Amniotic epithelial cell (primary cell): ENCODE measurements around the gene ELOVL3.
A peak's percentile ranks its signal among the peaks of the same experiment; 100 is the strongest.

Experiments used
- DNase-seq: peaks from one replicate; pipeline ENCODE4 v3.0.0-alpha.2; 2010; ENCODE audit warnings: low read depth

The ELOVL3 gene

DNA sequence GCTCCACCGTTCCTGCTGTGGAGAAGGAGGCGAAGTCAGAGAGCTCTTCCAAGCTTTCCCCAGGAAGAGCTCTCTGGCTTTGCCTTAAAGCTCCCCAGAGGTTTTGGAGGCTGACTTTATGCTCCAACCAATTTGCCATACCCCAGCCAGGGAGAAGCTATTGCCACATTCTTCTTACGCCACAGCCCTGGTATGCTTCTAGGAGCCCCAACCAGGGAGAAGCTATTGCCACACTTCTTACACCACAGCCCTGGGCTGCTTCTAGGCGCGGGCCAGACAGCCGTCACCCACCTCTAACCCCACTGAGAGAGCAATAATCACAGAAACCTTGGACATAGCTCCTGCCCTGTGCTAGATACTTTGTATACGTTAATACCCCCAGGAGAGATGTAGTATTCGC lies 951 bp downstream of the ELOVL3 start:
- DNase-seq, result peak; percentile 95

DNA sequence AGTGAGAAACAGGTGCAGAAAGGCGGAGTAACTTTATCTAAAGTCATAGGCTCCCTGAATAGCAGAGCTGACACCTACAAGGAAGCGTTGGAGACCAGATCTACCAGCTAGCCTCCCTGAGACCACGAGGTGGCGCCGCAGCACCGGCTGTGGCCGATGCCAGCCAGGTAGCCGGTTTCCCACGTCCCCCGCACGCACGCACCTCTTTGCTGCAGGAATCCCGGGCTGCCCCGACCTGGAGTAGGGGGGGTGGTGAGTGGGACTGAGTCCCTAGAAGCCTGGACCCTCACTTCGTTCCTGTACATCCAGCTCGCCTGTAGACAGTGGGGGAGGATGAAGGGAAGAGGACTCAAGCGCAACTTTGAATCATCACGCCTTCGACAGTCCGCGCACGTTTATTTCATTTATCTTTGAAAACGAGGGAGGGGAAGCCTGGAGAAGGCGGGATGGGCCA lies 3.7 kb downstream of the ELOVL3 start:
- DNase-seq, result peak; percentile 57

DNA sequence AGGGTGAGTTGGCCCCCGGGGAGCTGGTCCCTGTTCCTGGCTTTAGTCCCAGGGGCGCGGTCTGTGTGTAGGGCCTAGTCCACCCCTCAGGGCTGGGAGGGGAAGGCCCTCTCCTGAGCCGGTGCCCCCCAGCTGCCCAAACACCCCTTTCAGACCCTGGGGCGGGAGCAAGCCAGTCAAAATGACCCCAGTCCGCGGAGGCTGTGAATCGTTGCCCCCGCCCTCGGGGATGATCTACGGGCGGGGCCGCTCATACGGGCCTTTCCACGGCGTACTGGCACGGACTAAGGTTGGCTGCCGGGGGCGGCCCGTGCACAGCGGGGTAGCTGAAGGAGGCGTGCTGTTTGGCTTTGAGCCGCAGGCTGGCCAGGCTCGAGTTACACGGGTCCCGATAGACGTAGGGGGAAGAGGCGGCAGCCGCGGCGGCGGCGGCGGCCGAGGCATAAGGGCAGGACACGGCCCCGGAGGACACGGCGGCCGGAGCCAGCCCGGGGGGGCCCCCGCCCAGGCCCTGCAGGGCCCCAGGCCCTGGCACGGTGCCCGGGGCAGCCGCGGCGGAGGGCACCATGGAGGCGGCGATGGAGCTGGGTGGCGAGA lies 4.3 kb downstream of the ELOVL3 start:
- DNase-seq, result peak; percentile 47

DNA sequence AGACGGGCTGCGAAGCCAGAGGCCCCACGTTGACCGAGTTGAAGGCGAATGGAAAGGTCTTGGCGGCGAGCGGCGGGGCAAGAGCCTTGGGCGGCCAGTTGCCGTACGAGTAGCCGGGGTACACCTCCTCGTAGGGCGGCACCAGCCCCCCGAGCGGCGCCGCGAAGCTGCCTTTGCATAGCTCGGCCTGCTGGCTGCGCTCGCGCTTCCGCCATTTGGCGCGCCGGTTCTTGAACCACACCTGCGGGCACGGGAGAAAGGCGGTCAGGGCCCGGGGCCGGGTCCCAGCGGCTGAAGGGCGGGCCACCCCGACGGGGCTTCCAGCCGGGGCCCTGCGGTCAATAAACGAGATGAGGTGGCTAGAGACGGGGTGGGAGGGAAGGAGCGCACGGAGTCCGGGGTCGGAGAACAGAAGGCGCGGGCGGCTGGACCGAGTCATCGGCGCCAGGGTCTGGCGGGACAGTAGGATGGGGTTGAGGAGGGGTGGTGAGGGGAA lies 4.8 kb downstream of the ELOVL3 start:
- DNase-seq, result no peak

DNA sequence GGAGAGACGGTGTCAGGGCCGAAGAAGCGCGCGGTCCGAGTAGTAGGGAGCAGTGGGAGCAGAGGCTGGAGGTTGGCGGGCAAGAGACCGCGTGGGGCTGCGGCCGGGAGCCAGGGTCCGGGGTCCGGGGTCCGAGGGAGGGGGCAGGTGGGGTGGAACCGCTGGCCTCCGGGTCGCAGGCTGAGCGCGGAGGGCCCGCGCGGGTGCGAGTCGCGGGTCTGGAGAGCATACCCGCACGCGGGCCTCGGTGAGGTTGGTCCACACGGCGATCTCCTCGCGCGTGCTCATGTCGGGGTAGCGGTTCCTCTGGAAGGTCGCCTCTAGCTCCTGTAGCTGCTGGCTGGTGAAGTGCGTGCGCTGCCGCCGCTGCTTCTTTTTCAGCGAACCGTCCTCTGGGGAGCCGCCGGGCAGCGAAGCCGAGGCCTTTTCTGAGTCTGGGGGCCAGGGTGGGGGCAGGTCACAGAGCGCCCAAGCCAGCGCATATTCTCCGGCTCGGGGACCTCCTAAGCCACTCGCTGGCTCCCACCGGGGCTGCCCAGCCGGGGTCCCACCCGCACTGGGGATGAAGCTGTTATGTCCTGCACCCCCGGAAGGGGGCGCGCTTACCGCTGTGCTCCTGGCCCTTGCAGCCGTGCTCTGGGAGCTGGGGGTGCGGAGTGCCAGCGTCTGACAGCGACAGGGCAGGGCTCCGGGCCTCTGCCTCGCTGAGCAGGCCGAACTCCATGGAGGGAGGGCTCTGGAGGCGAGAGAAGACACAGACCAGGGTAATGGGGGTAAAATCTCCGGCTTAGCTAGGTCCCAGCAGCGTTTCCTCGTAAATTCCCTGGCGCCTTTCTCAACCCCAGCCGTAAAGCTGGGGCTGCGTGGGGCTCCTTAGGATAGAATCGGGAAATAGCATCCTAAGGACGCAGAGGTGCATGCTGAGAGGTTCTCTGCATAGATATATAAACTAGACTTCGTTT lies 5.5 kb downstream of the ELOVL3 start:
- DNase-seq, result no peak

DNA sequence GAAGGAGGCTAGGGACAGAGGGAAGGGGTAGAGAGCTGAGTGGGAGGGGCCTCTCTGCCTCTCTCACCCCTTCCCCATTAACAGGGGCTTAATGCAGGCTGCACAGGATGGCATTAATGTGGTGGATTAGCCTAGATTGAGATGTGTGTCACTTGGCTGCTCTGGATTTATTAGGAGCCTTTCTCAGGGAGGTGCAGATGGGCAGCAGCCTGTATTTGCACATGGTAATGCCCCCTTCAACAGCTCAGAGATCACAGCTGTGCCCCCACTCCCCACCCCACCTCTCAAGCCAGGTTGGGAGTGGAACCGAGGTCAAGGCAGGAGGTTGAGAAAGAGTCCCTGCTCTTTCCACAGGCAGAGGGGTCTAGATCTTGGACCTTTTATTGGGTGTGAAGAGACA lies 7.9 kb downstream of the ELOVL3 start:
- DNase-seq, result no peak

DNA sequence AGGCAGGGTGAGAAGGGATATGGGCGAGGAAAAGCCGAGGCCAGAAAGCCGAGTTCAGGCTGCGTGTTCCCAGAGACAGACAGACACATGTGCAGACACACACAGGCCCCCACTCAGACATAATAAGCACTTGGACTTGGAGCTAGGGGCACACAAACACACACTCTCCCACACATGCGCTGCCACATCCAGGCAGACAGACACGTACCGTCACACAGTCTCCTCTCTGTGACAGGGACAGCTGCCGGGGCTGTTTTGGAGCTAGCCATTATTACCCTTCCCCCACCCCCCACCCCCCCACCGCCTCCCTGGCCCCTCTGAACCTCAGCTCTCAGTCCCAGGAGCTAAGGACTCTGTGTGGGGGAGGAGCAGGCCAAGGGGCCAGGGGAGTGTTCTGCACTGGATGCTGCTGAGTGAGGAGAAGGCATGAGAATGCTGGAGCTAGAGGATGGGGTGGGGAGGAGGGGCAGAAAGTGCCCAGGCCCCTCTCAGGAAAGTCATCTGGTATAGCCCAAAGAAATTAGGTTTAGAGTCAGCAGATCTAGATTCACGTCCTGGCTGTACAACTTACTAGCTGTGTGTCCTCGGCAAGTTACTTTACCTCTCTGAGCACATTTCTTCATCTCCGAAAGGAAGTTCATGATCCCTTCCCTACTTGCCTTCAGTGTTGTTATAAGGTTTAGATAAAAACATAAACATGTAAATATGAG lies 8.9 kb downstream of the ELOVL3 start:
- no peak for DNase-seq

DNA sequence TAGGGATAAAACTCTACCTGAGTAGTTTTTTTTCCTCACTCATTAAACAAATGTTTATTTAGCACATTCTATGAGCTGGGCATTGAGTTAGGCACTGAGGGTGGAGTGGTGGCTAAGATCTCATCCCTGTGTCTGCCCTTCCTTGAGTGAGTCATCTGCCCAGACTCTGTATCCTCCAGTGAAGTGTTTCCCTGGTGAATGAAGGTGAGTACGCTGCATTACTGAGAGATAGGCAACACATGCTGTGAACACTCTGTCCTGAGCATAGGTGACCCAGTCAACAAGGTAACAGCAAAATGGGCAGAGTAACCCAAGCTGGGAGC lies 9.5 kb downstream of the ELOVL3 start:
- DNase-seq, result peak; percentile 45

DNA sequence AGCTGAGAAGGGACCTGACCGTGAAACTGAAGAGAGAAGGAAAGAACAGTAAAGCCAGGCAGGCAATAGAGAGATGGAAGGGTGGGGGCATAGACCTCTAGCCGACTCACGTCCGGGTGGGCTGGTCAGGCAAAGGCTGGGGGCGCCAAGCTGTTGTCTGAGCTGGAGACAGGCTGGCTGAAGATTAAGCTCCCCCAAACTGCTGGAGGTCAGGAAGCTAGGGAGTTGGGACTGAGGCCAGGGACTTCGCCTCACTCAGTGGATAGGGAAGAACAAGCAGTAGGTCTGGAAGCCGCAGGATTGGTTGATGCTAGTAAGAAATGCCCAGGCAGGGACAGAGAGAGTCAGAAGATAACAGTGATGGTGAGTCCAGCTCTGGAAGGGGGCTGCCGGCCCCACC lies 9.9 kb downstream of the ELOVL3 start:
- no peak for DNase-seq

DNA sequence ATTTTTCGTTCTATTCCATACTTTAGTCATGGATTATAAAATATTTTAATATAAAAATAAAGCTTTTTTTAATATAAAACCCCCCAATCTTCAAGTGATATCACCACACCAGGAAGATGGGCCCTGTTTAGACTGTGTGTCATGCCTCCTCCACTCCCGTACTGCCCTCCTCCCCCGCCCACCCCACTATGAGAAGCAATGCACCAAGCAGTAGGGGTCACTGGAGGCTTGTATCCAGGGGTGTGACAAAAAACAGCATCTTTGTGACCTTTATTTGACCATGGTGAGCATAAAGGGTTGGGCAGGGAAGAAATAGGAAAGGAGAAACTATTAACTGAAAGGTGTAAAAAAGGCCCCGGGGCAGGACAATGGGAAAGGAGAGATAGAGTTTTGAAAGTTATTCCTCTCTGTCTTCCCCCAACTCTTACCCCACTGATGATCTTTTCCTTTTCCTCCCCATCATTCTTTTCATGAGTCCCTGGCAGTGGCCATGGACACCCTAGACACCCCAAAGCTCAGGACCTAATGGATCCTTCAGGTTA lies 11.7 kb downstream of the ELOVL3 start:
- DNase-seq, result no peak

DNA sequence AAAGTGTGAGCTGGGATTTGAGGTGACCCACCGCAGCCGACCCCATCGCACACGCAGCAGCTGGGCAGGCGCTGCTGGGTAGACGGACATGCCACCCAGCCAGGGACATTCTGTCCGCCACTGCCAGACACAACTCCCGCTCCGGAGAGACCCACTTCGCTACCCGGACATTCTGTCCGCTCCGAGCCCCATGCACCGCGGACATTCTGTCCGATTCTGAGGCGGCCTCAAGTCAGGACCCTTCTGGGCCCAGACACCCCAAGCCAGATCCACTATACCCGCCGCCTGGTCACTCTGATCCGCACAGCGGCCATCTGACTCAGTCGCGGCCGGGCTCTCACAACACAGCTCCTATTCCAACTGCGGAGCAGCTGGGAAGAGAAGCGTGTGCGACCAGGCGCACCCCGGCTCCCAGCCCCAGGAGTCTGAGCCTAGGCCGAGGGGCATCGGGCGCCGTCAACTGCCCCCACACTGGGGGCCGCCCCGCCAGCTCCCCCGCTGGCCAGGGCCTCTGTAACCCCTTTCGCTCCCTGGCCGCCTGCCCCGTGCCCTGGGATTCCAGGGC lies 14.4 kb downstream of the ELOVL3 start:
- no peak for DNase-seq

DNA sequence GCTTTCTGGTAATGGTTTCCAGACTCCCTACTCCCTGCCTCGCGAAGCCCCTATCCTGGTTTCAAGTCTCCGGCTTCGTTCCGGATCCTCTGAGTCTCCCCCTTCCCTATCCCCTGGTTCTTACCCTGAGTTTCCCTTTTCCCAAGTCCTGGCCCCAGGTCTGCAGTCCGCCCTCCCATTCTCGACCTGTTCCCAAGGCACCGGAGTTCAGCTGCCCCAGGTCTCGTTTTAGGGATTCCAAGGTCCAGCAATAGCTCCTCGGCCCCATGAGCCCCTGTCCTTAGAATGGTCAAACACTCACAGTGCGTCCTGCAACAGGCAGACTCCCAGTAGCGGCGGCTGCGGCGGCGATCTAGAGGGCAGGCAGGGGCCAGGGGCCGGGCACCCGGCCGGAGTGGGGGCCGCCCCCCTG lies 14.9 kb downstream of the ELOVL3 start:
- DNase-seq, result no peak

DNA sequence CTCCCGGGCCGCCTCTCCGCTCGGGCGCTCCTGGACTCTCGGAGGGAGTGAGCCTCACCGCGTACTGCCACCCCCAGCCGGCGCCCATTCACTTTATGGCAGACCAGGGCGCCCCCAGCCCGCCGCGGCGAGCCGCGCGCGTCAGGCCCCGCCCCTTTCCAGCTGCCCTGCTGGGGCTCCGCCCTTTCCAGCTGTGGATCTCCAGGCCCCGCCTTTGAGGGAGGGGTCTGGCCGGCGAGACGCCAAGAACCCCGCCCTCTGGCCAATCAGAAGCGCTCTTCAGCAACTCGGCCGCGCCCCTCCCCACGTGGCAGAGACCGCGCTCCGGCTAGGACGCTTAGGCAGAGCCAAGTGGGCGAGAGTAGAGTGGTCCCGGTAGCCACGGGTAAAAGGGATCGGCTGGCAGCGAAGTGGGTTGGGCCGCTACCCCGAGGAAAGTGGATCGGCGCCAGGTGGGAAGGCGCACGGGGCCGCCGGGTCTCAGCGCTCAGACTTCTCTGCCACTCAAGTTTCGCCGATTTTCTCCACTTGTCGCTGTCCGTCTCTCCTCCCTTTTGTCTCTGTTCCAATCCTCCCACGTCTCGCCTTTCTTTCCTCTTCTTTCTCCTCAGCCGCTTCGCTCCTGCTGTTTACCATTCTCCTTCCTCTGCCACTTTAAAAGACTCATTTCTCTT lies 15.5 kb downstream of the ELOVL3 start, which contains the start of gene PITX3:
PITX3 (minus strand) TSS at position 69 of the 674 bp plus-strand sequence. CDS start 9,432 bp downstream, outside the sequence.
- DNase-seq, result peak; percentile 84

DNA sequence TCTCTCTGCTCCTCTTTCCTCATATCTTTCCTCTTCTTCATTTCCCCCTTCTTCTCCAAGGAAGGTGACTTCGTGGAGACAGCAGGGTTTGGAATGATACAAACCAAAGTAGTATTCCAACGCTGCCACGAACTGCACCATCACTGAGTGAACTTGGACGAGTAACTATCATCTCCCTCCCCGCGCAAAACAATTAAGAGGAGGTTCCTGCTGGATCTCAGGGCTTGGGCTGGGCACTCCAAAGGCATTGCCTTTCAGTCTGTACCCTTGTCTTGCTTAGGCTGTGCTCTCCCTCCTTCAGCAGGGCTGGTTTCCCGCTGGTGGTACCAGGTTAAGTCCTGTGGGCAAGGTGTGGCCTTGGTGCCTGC lies 16.0 kb downstream of the ELOVL3 start:
- no peak for DNase-seq

DNA sequence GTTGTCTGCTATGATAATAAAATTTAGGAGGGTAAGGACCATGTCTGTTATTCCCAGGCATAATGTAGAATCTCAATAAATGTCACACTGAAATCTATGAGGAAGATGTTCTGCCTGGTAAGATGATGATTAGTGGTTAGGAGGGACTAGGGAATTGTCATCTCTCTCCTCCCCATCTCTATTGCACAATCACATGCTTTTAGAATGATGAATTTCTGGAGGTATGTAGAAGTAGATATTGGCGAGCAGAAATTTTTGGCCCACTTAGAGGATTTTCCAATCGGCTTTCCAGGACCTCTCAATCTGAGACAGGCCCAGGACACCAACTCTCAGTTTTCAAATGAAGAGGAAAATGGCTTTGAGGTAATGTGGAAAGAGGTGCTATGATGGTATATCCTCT lies 17.2 kb downstream of the ELOVL3 start:
- peak; percentile 75 for DNase-seq

DNA sequence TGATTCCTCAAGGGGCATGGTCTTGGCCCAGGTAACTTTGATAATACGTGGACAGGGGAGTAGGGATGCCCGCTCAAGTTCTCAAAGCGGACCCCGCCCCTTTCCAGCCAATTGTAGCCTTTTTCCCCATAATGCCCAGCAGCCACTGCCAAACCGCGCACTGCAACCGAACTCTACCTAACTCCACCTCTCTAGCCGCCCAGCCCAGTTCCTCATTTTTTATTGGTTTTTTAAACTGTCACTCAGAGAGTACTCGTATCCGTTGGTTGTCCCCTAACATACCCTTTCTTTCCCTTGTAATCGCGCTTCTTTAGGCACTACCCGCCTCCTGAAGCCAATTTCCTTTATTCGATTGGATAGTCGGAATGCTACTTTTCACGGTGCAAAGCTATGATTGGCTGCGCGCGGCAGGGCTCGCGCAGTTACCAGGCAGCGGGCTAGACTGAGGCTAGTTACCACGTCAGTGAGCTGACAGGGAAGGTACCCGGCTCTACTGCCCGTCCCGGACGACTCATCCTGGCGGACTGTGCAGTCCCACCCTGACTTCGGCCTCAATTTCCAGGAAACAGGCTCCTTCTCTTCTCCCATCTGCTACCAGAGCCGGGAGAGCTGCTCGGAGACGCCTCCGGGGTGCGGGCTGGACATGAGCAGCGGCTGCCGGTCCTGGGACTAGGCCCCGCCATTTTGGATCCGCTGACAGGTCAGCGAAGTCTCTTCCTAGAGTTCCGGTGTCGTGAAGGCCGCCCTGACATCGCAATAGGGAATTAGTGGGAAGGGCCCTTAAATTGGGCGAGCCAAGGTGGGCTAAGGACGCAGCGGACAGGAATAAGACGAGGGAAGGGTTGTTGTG lies 19.2 kb downstream of the ELOVL3 start, which contains the start of gene GBF1:
GBF1 (plus strand) TSS at position 451 of the 850 bp plus-strand sequence. CDS start 13,407 bp downstream, outside the sequence.
- peak; percentile 100 for DNase-seq

DNA sequence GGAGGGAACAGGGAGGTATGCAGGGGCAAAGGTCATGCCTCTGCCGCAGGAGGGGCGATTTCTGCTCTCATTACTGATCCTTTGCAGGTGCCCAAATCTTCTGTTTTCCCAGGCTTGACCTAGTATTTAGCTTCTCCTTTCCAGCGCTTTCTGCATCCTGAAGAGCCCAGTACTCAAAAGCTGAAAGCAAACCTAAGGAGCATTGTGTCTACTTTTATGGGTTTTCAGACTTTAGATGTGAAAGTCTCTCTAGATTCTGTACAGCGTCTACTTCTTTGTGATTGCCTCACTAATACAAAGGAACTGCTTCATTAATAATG lies 19.8 kb downstream of the ELOVL3 start:
- no peak for DNase-seq

DNA sequence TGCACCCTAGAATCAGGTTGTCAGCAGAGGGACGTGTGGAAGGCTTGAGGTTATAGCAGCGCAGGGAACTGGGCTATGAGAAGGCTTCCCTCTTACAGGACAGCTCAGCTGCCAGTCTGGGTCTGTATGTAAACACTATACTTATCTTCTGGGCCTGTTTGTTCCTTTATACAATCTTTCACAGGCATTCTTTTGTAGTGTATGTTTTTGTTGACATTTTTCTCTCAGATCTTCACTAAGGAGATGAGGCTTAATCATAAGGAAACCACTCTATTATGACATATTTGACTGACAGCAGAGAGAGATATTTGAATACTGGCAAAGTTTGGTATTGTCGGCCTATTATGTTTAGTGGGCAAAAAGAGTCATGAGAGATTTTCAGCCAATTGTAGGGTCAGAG lies 20.2 kb downstream of the ELOVL3 start:
- peak; percentile 73 for DNase-seq

DNA sequence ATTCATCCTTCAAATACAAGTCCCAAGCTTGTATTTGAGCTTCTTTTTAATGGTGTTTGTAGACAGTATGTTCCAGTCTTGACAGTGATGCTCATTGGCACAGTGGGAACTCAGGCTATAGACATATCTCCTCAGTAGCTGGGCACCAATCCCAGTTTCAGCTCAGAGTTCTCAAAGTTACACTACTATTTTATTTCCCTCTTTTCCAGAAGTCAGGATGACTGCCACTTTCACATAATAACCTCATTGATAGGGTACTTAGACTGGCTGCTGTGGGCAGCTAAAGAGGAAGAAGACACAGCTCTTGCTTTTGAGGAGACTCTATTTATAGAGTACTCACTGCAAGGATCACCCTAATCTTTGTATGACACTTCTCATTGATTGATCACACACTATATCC lies 21.6 kb downstream of the ELOVL3 start:
- DNase-seq, result no peak

DNA sequence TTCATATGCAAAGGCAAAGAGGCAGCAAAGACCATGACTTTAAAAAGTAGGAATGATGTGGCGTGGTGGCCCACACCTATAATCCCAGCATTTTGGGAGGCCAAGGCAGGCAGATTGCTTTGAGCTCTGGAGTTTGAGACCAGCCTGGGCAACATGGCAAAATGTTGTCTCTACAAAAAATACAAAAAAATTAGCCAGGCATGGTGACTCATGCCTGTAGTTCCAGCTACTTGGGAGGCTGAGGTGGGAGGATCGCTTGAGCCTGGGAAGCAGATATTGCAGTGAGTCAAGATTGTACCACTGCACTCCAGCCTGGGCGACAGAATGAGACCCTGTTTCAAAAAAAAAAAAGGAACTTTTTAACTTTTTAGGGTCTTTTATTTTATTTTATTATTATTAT lies 26.4 kb downstream of the ELOVL3 start:
- peak; percentile 66 for DNase-seq

DNA sequence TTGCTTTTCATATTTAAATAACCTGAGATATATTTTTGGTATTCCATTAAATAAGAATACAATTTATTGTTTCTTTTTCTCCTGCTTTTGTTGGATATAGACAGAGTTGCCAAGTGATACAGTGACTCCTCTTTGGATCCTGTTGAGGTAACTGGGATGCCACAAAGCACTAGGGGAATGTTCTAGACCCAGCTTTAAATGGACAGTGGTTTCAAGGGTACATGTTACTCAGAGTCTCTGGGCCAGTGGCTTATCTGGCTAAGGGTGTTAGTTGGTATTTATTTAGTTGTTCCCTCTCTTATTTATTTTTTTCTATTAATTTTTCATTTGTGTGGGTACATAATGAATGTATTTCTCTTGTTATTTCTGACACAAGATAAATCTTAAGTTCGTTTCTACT lies 28.3 kb downstream of the ELOVL3 start:
- peak; percentile 44 for DNase-seq
